Measurements from ENCODE around the gene ENPP3. TPM values are rescaled to one million over a fixed set of nuclear protein-coding genes. Genes with fewer than 3 reads are reported as not detected.

The ENPP3 gene
- total and polyA plus RNA-seq, 9 of the 15 experiments (the other 6 are each of a cell fraction or from before 2014, with no cell fraction given), result 14.0 to 32.8 (median 21.6) TPM

DNA sequence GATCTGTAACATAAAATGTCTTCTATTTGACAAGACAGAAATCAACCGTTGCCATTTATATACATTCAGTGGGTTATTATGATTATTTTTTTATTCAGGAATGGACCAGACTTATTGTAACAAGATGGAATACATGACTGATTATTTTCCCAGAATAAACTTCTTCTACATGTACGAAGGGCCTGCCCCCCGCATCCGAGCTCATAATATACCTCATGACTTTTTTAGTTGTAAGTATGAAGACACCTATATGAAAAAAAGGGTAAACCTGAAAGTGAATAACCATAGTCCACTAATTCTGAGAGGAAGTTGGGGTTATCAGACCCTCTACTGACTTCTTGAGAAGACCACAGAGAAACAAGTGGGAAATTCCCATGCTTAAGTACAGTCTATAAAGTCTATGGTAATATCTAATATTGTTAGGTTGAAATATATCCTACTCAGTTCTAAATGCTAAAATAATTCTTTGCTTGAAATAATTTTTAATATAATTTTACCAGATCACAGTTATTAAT lies 48.2 kb downstream of the ENPP3 start:
- H3K36me3 ChIP-seq (ENCODE audit: control insufficient read depth, insufficient read depth, low read length), result peaks cover 22% of the 10 kb centered on the region; the same call in 1 of the 3 replicates
- H3K27me3 ChIP-seq (ENCODE audit: control insufficient read depth in 2 of 2, insufficient read depth in 2 of 2, low read length in 2 of 2), result no peaks in the 10 kb centered on the region
- no peaks in the 10 kb centered on the region for H4K20me1 ChIP-seq (replicated peaks; ENCODE audit: control insufficient read depth, insufficient read depth, low read length)
- H3K4me3 ChIP-seq, result no peak overlapping the region
- H3K4me2 ChIP-seq (ENCODE audit: insufficient read depth, low read length), result no peak overlapping the region
- in situ Hi-C loops (cut with MboI) (no loop called here), intact Hi-C loops (cut with micrococcal nuclease) (no loop called here)
- no peaks in the 10 kb centered on the region for H3K9me1 ChIP-seq (ENCODE audit: control insufficient read depth, insufficient read depth, low read length)
- no peak for DNase-seq (ENCODE audit: extremely low read depth in 1 of 4, low spot score in 3 of 4)
- H3K9me3 ChIP-seq (replicated peaks; ENCODE audit: control insufficient read depth, insufficient read depth, low read depth, low read length), result no peaks in the 10 kb centered on the region
- no peak overlapping the region for H3K9ac ChIP-seq (ENCODE audit: insufficient read depth in 1 of 2, low read depth in 2 of 2, low read length in 2 of 2)
- H3K79me2 ChIP-seq (ENCODE audit: control insufficient read depth, insufficient read depth, low read length), result no peaks in the 10 kb centered on the region
- BruUV-seq (replicated peaks), result no TSS peak
- ChIA-PET POLR2A (no interaction called here), CTCF (ENCODE audit: low intra/inter-chr PET ratio) (no interaction called here)
- H2AFZ ChIP-seq (ENCODE audit: low read depth, low read length), result no peak overlapping the region
- no peaks in the 10 kb centered on the region for H3K4me1 ChIP-seq (replicated peaks in 1 of 2; ENCODE audit: control insufficient read depth in 2 of 2, insufficient read depth in 2 of 2, low read length in 2 of 2)
- no peak for ATAC-seq
- TF ChIP-seq MIER1 (IDR thresholded peaks at IDR 0.05; ENCODE audit: low read depth) (no peak), GTF2E2 (tag; IDR thresholded peaks at IDR 0.05) (no peak), SNRNP70 (optimal IDR thresholded peaks at IDR 0.05; ENCODE audit: low read depth, low read length) (no peak), EZH2 (IDR thresholded peaks at IDR 0.05; ENCODE audit: borderline replicate concordance, low read depth, low read length) (no peak), RBFOX2 (IDR thresholded peaks at IDR 0.05; ENCODE audit: low read depth, low read length) (no peak), ZNF586 (CRISPR knock-in tag; conservative IDR thresholded peaks at IDR 0.05) (no peak), POLR2AphosphoS5 (IDR thresholded peaks at IDR 0.05; ENCODE audit: control insufficient read depth, insufficient read depth, low read depth, low read length) (no peak), HNRNPK (IDR thresholded peaks at IDR 0.05; ENCODE audit: low read depth, low read length, poor library complexity, severe bottlenecking) (no peak)
- TF ChIP-seq, protein P1, sequence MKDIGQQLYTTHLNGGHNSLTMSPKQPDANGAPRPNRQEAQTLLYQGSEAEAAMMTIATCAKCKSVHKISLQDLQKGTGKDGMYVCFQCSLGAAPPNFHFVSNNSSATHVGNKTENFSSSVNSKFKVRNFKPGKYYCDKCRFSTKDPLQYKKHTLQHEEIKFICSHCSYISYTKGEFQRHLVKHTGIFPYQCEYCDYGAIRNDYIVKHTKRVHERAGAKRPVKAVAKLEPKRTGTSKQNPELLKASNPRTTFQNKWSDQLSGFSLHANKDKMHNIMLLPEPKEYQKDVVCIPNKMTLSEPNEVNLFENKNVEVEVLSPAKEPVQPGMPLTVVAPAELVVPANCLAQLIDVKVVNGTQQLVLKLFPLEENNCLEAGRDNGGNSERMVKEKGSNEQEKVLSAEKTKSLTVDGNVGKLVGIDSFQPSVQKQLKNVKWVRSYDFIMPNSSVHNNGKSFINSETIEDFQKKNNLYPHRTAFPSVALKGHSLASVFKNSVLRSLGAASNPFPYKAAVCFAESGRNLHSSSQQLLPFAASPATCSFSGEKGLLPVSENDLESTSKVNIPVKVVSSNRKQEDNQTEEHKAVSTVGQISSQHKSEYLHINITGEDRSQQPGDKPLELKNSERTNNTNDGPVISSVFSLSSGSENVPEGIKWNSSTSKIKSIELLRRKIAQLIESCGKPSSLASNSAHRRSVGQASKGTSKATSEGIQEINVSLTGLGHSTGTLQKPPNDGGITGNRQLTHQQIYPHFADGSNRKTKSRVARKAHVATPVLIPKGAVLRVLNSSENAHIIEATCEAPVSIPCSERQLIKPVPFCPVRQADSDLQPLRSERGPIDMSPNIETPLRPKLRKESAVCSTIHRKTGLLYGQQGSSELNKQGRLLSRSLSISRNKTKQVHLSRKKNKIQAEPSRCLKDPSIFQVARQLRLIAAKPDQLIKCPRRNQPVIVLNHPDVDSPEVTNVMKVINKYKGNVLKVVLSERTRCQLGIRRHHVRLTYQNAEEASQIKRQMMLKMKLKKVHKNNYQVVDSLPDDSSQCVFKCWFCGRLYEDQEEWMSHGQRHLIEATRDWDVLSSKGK (CRISPR knock-in tag; IDR thresholded peaks at IDR 0.05), result no peak
- WGBS (ENCODE audit: insufficient coverage, low coverage, missing lambda C conversion rate), result 90% methylated on average over 4 of the region's 4 CpGs
- FAIRE-seq, result no peak
- no peak overlapping the region for H3K27ac ChIP-seq (ENCODE audit: extremely low read depth, low read depth, low read length)
